Measurements from ENCODE around the gene RET. TPM values are rescaled to one million over a fixed set of nuclear protein-coding genes. Genes with fewer than 3 reads are reported as not detected.

RET gene
- 2.6 and 2.8 TPM in 2 replicates for total RNA-seq

GRCh38 chr10:43076876-43077420, at the start of gene RET:
TSS of gene RET (plus strand) at chr10:43077069. CDS start at chr10:43077259, 190 bp downstream.
- intact Hi-C loops (cut with micrococcal nuclease): loop anchor here (1.0 to 10.0 kb wide), 6 partner anchors 28 to 322 kb away; partner anchors contain the start of gene CSGALNACT2

- intact Hi-C loops (cut with micrococcal nuclease): no loop called here
Observed at GRCh38 chr10:43027331-43027955, 49.4 kb upstream of the RET start.

GRCh38 chr10:43028143-43028542, 48.7 kb upstream of the RET start:
- intact Hi-C loops (cut with micrococcal nuclease): no loop called here

GRCh38 chr10:43029043-43029442, 47.8 kb upstream of the RET start:
- intact Hi-C loops (cut with micrococcal nuclease): no loop called here

GRCh38 chr10:43032613-43033012, 44.3 kb upstream of the RET start:
- intact Hi-C loops (cut with micrococcal nuclease): no loop called here

- intact Hi-C loops (cut with micrococcal nuclease): no loop called here
Observed at GRCh38 chr10:43035800-43036199, 41.1 kb upstream of the RET start.

GRCh38 chr10:43036481-43037428, 40.1 kb upstream of the RET start:
- intact Hi-C loops (cut with micrococcal nuclease): no loop called here

GRCh38 chr10:43037440-43037839, 39.4 kb upstream of the RET start:
- intact Hi-C loops (cut with micrococcal nuclease): no loop called here

- intact Hi-C loops (cut with micrococcal nuclease): no loop called here
Observed at GRCh38 chr10:43037942-43038782, 38.7 kb upstream of the RET start.

GRCh38 chr10:43038783-43039623, 37.9 kb upstream of the RET start:
- intact Hi-C loops (cut with micrococcal nuclease): no loop called here

- intact Hi-C loops (cut with micrococcal nuclease): no loop called here
Observed at GRCh38 chr10:43039624-43040481, 37.0 kb upstream of the RET start.

GRCh38 chr10:43040482-43041256, 36.2 kb upstream of the RET start:
- intact Hi-C loops (cut with micrococcal nuclease): no loop called here

GRCh38 chr10:43041422-43042342, 35.2 kb upstream of the RET start:
- intact Hi-C loops (cut with micrococcal nuclease): no loop called here

- intact Hi-C loops (cut with micrococcal nuclease): no loop called here
Observed at GRCh38 chr10:43042503-43043341, 34.1 kb upstream of the RET start.

GRCh38 chr10:43043342-43043772, 33.5 kb upstream of the RET start:
- intact Hi-C loops (cut with micrococcal nuclease): no loop called here

GRCh38 chr10:43043773-43044447, 33.0 kb upstream of the RET start:
- intact Hi-C loops (cut with micrococcal nuclease): no loop called here
